Gastroesophageal sphincter (tissue), 3 donors: ENCODE data around the gene CNOT2.
A peak's percentile ranks its signal among the peaks of the same experiment; 100 is the strongest.

ENCODE experiments used
- POLR2A ChIP-seq, 2 donors: fragments of 450-650 bp; IDR thresholded peaks; one replicate each; pipeline ENCODE4 v1.6.1; 2017; ENCODE audit warnings: antibody characterized with exemption in 2 of 2, mild to moderate bottlenecking in 2 of 2, moderate library complexity in 1 of 2
- POLR2AphosphoS5 ChIP-seq: sonication (generic); formaldehyde crosslinking; IDR thresholded peaks from one replicate; pipeline ENCODE4 v1.6.1; 2017; ENCODE audit warnings: antibody characterized with exemption
- TF ChIP-seq, protein P1 (sequence below), 4 experiments: fragments of 200-600 bp in 2 of 4; fragments of 450-650 bp in 2 of 4; sonication (generic) in 1 of 4; IDR thresholded peaks; one replicate each; pipeline ENCODE4 v1.5.1; 2017 to 2019; ENCODE audit warnings: antibody characterized with exemption in 4 of 4, mild to moderate bottlenecking in 2 of 4, moderate library complexity in 2 of 4

GRCh38 chr12:70243510-70244371 is 508 bp downstream of the CNOT2 start:
- TF ChIP-seq, protein P1, sequence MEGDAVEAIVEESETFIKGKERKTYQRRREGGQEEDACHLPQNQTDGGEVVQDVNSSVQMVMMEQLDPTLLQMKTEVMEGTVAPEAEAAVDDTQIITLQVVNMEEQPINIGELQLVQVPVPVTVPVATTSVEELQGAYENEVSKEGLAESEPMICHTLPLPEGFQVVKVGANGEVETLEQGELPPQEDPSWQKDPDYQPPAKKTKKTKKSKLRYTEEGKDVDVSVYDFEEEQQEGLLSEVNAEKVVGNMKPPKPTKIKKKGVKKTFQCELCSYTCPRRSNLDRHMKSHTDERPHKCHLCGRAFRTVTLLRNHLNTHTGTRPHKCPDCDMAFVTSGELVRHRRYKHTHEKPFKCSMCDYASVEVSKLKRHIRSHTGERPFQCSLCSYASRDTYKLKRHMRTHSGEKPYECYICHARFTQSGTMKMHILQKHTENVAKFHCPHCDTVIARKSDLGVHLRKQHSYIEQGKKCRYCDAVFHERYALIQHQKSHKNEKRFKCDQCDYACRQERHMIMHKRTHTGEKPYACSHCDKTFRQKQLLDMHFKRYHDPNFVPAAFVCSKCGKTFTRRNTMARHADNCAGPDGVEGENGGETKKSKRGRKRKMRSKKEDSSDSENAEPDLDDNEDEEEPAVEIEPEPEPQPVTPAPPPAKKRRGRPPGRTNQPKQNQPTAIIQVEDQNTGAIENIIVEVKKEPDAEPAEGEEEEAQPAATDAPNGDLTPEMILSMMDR (IDR thresholded peaks at IDR 0.05), result no peak
- TF ChIP-seq POLR2A (IDR thresholded peaks at IDR 0.05) (no peak), POLR2AphosphoS5 (peak; percentile 7)
